Measurements from ENCODE around the gene TMF1.

The TMF1 gene

GRCh38 chr3:69080233-69080920 is 28.2 kb upstream of the TMF1 start, which contains the start of gene UBA3:
UBA3 (minus strand) TSS chr3:69080365; CDS start chr3:69080353, 12 bp downstream.
- DNase-seq (ENCODE audit: low read depth in 2 of 2): peak; percentile 55 to 58

GRCh38 chr3:69079269-69080159 is 27.4 kb upstream of the TMF1 start:
- no peak for DNase-seq (ENCODE audit: low read depth in 2 of 2)

DNA sequence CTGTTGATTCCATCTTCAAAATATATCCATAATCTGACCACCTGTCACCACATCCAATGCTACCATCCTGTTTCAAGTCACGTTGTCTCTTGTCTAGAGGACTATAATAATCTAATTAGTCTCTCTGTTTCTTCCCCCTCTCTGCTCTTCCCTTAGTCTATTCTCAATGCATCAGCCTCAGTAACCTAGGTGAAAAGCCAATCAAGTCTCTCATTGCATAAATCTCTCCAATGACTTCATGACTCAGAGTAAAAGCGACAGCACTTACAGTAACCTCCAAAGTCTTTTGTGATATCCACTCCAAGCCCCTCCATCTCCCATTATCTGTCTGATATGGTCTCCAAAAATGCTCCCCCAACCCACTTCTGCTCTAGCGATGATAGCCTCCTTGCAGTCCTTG is 20.8 kb upstream of the TMF1 start:
- no peak for DNase-seq (ENCODE audit: low read depth in 2 of 2)

DNA sequence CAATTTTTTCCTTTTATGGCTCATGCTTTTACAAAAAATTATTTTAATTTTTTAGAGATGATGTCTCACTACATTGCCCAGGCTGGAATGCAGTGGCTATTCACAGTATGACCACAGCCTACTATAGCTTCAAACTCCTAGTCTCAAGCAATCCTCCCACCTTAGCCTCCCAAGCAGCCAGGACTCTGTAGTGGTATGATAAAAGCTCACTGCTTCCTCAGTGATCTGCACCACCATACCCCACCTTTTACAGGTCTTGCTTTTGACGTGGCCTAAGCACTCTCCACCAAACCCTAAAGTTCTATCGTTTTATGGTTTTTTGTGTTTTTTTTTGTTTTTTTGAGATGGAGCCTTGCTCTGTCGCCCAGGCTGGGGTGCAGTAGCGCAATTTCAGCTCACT is 14.0 kb upstream of the TMF1 start:
- no peak for DNase-seq (ENCODE audit: low read depth in 2 of 2)

- no peak for DNase-seq (ENCODE audit: low read depth in 2 of 2)
Observed at GRCh38 chr3:69065318-69065964, 13.3 kb upstream of the TMF1 start.

DNA sequence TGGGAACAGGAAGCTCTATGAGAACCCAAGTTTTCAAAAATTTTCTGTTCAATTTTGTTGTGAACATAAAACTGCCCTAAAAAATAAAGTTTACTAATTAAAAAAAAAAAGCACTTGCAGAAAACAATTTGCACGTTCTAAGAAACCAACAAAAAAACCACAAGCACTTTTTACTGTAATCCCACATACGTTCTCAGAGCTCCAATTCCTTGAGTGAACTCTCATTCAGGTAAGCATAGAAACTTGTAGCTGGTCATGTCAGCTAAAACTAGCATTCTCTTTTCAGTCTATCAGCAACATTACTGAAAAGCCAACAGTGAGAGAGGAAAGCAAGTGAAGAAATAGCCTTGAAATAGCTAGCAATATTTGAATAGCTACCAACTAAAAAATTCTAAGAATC is 11.5 kb upstream of the TMF1 start:
- no peak for DNase-seq (ENCODE audit: low read depth in 2 of 2)

GRCh38 chr3:69059688-69060087 is 7.6 kb upstream of the TMF1 start:
- DNase-seq (ENCODE audit: low read depth in 2 of 2): no peak

DNA sequence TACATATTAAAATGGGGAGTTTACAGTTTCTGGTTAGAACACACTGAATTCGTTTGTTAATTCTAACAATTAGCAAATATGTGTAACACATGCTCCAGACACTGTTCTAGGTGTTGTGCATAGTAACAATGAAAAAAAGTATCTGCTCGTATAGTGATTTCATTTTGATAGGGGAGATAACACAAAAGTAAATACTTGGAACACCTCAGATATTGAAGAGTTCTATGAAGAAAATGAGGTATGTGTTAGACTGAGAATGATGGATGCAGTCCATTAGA is 6.8 kb upstream of the TMF1 start:
- no peak for DNase-seq (ENCODE audit: low read depth in 2 of 2)

DNA sequence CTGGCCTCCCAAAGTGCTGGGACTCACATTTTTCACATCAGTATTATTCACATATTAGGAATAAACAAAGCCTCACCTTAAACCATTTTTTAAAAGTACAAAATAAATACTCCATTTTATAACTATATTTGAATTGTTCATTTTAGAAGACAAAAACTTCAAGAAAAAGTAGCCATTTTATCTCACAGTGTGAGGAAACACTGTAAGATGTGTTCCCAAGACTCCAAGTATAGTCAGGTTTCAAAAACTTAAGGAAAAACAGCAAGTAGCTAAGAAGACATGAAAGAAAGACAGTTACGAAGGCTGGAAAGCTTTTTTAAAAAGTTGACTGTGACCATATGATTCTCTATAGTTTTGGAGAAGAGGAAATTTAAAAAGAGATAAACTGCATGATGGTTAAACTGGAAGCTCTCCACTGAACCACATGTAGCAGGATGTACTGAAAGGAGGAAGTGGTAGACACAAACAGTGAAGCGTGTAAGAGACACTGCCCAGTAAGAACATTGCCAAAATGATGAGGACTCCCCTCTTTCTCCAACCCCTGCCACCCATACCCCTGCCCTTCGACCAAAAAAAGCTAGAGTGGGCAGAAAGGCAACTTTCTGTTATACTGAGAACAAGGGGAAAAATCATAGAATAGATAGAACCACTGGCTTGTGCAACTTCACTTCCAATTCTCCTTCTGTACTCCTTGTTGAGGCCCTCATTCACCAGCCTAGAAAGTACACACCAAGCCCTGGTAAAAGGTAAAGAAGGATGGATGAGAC is 6.2 kb upstream of the TMF1 start:
- DNase-seq (ENCODE audit: low read depth in 2 of 2): no peak

GRCh38 chr3:69052472-69052898 is 352 bp upstream of the TMF1 start:
- no peak for DNase-seq (ENCODE audit: low read depth in 2 of 2)

GRCh38 chr3:69048990-69049389 is 3.1 kb downstream of the TMF1 start:
- no peak for DNase-seq (ENCODE audit: low read depth in 2 of 2)

- no peak for DNase-seq (ENCODE audit: low read depth in 2 of 2)
Observed at GRCh38 chr3:69044608-69045007, 7.5 kb downstream of the TMF1 start.

GRCh38 chr3:69033470-69033869 is 18.7 kb downstream of the TMF1 start:
- DNase-seq (ENCODE audit: low read depth in 2 of 2): peak; percentile 57

- no peak for DNase-seq (ENCODE audit: low read depth in 2 of 2)
Observed at GRCh38 chr3:69032737-69033136, 19.4 kb downstream of the TMF1 start.

- peak in 1 of 2 experiments; percentile 26 for DNase-seq (ENCODE audit: low read depth in 2 of 2)
Observed at GRCh38 chr3:69032142-69032541, 20.0 kb downstream of the TMF1 start.

- no peak for DNase-seq (ENCODE audit: low read depth in 2 of 2)
Observed at GRCh38 chr3:69031635-69032034, 20.5 kb downstream of the TMF1 start.

GRCh38 chr3:69020857-69021256 is 31.3 kb downstream of the TMF1 start:
- no peak for DNase-seq (ENCODE audit: low read depth in 2 of 2)

DNA sequence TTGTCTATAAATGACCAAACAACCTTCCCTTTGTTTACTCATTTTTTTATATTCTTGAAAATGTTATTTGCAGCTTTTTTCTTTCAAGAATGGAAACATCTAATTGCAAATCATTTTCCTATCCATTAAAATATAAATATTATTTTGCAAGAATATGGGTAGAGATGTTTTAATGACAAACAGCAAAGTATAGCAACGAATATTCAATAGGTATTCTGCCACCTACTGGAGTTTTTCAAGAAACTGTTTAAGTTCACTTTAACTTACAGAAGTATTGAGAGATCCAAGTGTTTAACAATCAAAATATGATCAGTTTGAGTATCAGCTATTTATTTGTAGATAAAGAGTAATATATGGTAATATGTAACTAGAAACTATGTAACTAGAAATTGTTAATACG is 31.7 kb downstream of the TMF1 start:
- DNase-seq (ENCODE audit: low read depth in 2 of 2): no peak

DNA sequence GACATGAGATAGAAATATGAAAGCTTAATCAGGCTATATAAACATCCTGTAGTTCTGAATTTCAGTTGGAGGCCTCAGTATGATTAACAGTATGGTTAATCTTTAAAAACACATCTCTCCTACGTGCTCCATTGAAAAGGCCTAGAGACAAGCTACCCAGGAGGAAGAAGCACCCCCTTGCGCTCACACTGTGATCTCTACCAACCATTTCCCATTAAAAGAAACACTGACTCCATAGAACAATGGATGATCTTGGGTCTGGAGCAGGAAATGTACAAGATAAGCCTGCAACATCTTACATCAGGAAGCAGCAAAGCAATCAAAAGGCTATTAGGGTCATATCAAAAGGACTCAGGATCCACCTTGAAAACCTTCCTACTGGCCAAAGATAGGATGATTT is 35.2 kb downstream of the TMF1 start:
- DNase-seq (ENCODE audit: low read depth in 2 of 2): no peak

DNA sequence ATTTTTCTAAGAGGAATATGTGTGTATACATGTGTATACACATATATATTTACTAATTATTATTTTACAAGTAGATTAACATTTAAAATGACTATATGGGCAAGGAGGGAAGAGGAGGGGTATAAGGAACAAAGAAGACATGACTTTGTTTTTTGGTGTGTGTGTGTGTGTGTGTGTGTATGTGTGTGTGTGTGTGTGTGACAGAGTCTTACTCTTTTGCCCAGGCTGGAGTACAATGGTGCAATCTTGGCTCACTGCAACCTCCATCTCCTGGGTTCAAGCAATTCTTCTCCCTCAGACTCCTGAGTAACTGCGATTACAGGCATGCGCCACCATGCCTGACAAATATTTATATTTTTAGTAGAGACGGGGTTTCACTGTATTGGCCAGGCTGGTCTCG is 36.0 kb downstream of the TMF1 start:
- no peak for DNase-seq (ENCODE audit: low read depth in 2 of 2)

- no peak for DNase-seq (ENCODE audit: low read depth in 2 of 2)
Observed at GRCh38 chr3:69014022-69014580, 38.0 kb downstream of the TMF1 start.
